Measurements from ENCODE around the gene TTLL10.

DNA sequence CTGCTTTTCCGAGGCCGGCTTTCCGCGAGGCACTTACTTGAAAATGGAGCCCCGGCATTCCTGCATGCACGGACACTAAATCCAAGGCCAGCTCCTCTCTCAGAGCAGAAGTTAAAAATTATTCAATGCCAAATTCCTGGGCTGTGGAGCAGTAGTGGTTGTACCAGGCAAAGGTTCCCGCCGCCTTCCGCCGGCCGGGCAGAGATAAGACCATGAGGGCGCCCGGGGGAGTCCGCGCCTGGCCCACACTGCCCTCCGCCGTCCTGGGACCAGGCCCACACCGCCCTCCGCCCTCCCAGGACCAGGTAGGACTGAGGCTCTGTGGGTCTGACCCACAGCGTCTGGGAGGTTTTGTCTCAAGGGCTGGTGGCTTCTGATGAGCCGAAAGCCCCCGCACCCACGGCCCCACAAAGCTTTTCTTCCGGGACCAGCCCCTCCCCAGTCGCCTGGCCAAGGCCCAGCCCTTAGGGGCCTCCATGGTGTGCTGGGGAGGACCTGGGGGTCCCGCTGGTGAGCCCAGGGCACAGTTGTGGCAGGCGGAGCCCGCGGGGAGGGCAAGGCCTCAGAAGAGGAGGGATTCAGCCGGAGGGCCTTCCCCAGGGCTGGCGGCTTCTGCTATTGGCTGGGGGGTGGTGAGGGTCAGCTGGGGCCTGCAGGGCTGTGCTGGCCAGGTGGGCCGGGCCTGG, 45.1 kb upstream of the TTLL10 start:
- no peak for TF ChIP-seq FOXA1 (IDR thresholded peaks at IDR 0.05)
- no peak for TF ChIP-seq FOXK2 (IDR thresholded peaks at IDR 0.05)
- TF ChIP-seq TARDBP (IDR thresholded peaks at IDR 0.05): no peak
- TF ChIP-seq ZNF384 (IDR thresholded peaks at IDR 0.05): no peak
- TF ChIP-seq FOXM1 (IDR thresholded peaks at IDR 0.05; ENCODE audit: borderline replicate concordance): no peak
- no peak for TF ChIP-seq BHLHE40 (IDR thresholded peaks at IDR 0.05; ENCODE audit: borderline replicate concordance)
- no peak for TF ChIP-seq SUZ12 (IDR thresholded peaks at IDR 0.05)
- no peak for TF ChIP-seq HDGF (IDR thresholded peaks at IDR 0.05; ENCODE audit: borderline replicate concordance)
- no peak for TF ChIP-seq ELF4 (IDR thresholded peaks at IDR 0.05)

All from HEK293T (cell line).